Measurements from ENCODE around the gene CBX8.

DNA sequence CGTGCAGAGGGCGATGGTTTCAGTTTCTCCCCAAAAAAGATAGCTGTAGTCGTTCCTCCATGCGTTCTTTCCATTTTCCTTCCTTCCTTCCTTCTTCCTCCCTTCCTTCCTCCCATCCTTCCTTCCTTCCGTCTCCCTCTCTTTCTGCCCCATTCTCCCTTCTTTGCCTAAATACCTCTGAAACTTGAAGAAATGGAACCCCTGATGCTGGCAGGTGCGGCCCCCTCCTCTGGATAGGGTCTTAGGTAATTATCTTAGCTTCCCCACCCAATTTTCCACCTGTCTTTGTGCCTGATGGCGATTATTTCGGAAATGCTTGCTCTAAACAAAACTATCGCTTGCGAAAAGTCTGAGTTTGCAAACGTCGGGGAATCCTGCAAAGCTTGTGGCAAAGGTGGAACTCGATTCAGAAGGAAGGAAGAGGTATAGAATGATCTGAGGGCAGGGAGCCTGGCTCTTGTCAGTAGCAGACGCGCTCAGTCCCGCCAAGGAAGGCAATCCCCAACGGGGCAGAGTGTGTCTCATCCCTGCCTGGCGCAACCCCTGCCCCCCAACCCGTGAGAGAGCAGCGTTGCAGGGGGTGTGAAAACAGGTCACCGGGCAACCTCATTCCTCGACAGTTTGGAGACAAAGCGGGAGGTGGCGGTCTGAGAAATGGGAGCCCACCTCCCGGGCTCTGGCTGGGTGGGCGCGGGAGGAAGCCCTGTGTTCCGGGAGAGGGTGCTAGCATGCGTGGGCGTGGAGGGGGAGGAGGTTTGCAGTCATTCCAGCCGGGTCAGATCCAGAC is 2.9 kb upstream of the CBX8 start:
- TF ChIP-seq, protein P1, sequence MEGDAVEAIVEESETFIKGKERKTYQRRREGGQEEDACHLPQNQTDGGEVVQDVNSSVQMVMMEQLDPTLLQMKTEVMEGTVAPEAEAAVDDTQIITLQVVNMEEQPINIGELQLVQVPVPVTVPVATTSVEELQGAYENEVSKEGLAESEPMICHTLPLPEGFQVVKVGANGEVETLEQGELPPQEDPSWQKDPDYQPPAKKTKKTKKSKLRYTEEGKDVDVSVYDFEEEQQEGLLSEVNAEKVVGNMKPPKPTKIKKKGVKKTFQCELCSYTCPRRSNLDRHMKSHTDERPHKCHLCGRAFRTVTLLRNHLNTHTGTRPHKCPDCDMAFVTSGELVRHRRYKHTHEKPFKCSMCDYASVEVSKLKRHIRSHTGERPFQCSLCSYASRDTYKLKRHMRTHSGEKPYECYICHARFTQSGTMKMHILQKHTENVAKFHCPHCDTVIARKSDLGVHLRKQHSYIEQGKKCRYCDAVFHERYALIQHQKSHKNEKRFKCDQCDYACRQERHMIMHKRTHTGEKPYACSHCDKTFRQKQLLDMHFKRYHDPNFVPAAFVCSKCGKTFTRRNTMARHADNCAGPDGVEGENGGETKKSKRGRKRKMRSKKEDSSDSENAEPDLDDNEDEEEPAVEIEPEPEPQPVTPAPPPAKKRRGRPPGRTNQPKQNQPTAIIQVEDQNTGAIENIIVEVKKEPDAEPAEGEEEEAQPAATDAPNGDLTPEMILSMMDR (IDR thresholded peaks at IDR 0.05; ENCODE audit: poor library complexity) = no peak
- peak; percentile 0 for TF ChIP-seq EZH2 (IDR thresholded peaks at IDR 0.05; ENCODE audit: borderline replicate concordance)
- peak; percentile 94 for TF ChIP-seq EZH2phosphoT487 (IDR thresholded peaks at IDR 0.05; ENCODE audit: low read depth, severe bottlenecking, unreplicated experiment)
